Effector memory CD8-positive, alpha-beta T cell (primary cell): ENCODE results near the gene EHBP1.

Experiments
- ATAC-seq: fragments of 150-1000 bp; cut with Tn5 transposase; replicated peaks from 2 replicates; pipeline ENCODE4 v1.10.0; 2021; ENCODE audit warnings: mild to moderate bottlenecking, moderate library complexity
- DNase-seq, 3 experiments: peaks; one replicate each; pipeline ENCODE4 v3.0.0; 2021
- H3K27ac Mint-ChIP-seq, 2 donors: one replicate each; pipeline ENCODE4 v1.8.0; 2022; ENCODE audit warnings: mild to moderate bottlenecking in 2 of 2, mixed read lengths in 2 of 2, moderate library complexity in 2 of 2
- H3K27me3 Mint-ChIP-seq, 2 donors: one replicate each; pipeline ENCODE4 v1.8.0; 2022; ENCODE audit warnings: mixed read lengths in 2 of 2
- H3K36me3 Mint-ChIP-seq: one replicate; pipeline ENCODE4 v1.8.0; 2022; ENCODE audit warnings: mild to moderate bottlenecking, moderate library complexity, mixed read lengths; ENCODE audit not compliant: insufficient read depth
- H3K4me1 Mint-ChIP-seq, 2 donors: one replicate each; pipeline ENCODE4 v1.8.0; 2022; ENCODE audit warnings: low read depth in 2 of 2, mixed read lengths in 2 of 2
- H3K4me3 Mint-ChIP-seq, 2 donors: one replicate each; pipeline ENCODE4 v1.8.0; 2022; ENCODE audit warnings: mild to moderate bottlenecking in 2 of 2, mixed read lengths in 2 of 2, moderate library complexity in 2 of 2
- H3K9me3 Mint-ChIP-seq, 2 donors: one replicate each; pipeline ENCODE4 v1.8.0; 2022; ENCODE audit warnings: mixed read lengths in 2 of 2

EHBP1 gene

GRCh38 chr2:62787386-62787785, 81.9 kb downstream of the EHBP1 start:
- Mint-ChIP-seq H3K27me3 (no peaks in the 10 kb centered on the region), H3K4me1 (peaks cover 0 to 7% of the 10 kb centered on the region in 2 donors), H3K4me3 (no peak overlapping the region), H3K27ac (no peak overlapping the region), H3K36me3 (no peaks in the 10 kb centered on the region), H3K9me3 (peaks cover 0 to 3% of the 10 kb centered on the region in 2 donors)
- peak; percentile 36 for ATAC-seq
- DNase-seq, result no peak

DNA sequence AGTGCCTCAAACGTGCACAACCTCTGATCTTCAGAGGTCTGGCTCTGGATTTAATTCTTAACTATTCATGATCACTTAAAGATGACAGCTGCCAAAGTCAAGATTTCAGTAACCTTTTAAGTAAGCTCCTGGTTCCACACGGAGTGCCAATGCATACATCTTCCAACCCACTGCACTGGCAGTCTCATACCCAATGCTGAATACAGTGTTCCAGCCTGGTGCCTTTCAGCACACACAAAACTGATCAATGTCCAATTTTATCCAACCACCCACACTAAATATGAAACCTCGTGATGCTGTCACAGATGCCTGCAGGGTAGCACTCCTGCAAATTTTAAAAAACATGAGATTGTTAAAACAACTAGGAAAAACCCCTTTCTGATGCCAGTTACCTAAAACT, 84.0 kb downstream of the EHBP1 start:
- ATAC-seq (no peak), DNase-seq (no peak)
- Mint-ChIP-seq H3K4me3 (no peak overlapping the region), H3K36me3 (no peaks in the 10 kb centered on the region), H3K4me1 (peaks cover 0 to 5% of the 10 kb centered on the region in 2 donors), H3K27ac (no peak overlapping the region), H3K9me3 (no peaks in the 10 kb centered on the region), H3K27me3 (no peaks in the 10 kb centered on the region)

- no peaks in the 10 kb centered on the region for H3K9me3 Mint-ChIP-seq
These were observed 84.4 kb downstream of the EHBP1 start for GRCh38 chr2:62789918-62790317.

DNA sequence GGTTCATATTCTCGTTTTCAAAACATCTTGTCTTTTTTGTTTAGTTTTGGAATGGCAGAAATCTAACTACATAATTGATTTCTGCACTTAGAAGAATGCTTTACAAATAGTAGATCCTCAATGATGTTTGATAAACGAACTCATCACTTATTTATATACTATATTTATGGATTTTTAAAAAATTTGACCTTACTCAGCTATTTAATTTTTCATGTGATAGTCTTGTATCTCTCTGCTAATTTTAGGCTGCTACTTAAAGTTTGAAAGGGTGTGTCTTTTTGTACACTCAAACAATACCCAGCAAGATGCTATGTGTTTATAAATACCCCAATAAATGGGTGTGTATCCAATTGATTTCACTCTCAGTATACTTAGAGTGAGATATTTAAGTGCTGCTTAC, 86.9 kb downstream of the EHBP1 start:
- H3K4me3 Mint-ChIP-seq, result no peak overlapping the region
- no peaks in the 10 kb centered on the region for H3K36me3 Mint-ChIP-seq
- no peak for ATAC-seq

More at GRCh38 chr2:62789918-62790317, 84.4 kb downstream of the EHBP1 start:
- peaks cover 0 to 5% of the 10 kb centered on the region in 2 donors for H3K4me1 Mint-ChIP-seq
- ATAC-seq (no peak), DNase-seq (no peak)
- H3K36me3 Mint-ChIP-seq, result no peaks in the 10 kb centered on the region
- H3K27ac Mint-ChIP-seq, result no peak overlapping the region
- H3K4me3 Mint-ChIP-seq, result no peak overlapping the region
- H3K27me3 Mint-ChIP-seq, result no peaks in the 10 kb centered on the region

GRCh38 chr2:62793213-62793612, 87.7 kb downstream of the EHBP1 start:
- Mint-ChIP-seq H3K27me3 (no peaks in the 10 kb centered on the region), H3K27ac (no peak overlapping the region), H3K36me3 (no peaks in the 10 kb centered on the region), H3K4me3 (no peak overlapping the region), H3K9me3 (no peaks in the 10 kb centered on the region), H3K4me1 (no peaks in the 10 kb centered on the region)
- no peak for DNase-seq
- ATAC-seq, result no peak

More for the DNA sequence above, 86.9 kb downstream of the EHBP1 start:
- Mint-ChIP-seq H3K27me3 (no peaks in the 10 kb centered on the region), H3K4me1 (no peaks in the 10 kb centered on the region), H3K9me3 (no peaks in the 10 kb centered on the region), H3K27ac (no peak overlapping the region)
- DNase-seq, result no peak

- no peaks in the 10 kb centered on the region for H3K4me1 Mint-ChIP-seq
- ATAC-seq (no peak), DNase-seq (no peak)
- no peaks in the 10 kb centered on the region for H3K27me3 Mint-ChIP-seq
- no peak overlapping the region for H3K4me3 Mint-ChIP-seq
- no peaks in the 10 kb centered on the region for H3K36me3 Mint-ChIP-seq
- H3K27ac Mint-ChIP-seq, result no peak overlapping the region
- H3K9me3 Mint-ChIP-seq, result no peaks in the 10 kb centered on the region
These were observed 89.3 kb downstream of the EHBP1 start for GRCh38 chr2:62794791-62795190.

- ATAC-seq (no peak), DNase-seq (no peak)
- Mint-ChIP-seq H3K27ac (no peak overlapping the region), H3K27me3 (no peaks in the 10 kb centered on the region), H3K4me3 (no peak overlapping the region), H3K4me1 (peaks cover 4% of the 10 kb centered on the region in 2 donors), H3K36me3 (no peaks in the 10 kb centered on the region), H3K9me3 (no peaks in the 10 kb centered on the region)
These were observed 89.8 kb downstream of the EHBP1 start for GRCh38 chr2:62795341-62795740.

DNA sequence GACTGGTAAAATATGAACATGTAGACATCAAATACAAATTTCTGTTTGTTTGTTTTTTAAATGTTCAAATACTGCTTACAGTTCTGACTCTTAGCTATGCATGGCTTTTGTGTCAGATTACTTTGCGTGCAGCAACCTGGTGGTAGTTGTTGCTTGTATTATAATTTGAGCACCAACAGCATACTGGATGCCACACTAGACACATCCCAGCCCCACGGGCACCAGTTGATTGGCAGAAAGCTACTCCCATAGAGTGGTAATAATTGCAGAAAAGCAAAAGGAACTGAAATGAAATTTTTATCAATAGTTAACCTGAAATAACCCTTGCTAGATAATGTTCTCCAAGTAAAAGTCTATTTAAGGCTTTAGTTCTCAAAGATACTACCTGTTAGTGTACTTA, 91.6 kb downstream of the EHBP1 start:
- no peaks in the 10 kb centered on the region for H3K36me3 Mint-ChIP-seq
- H3K4me3 Mint-ChIP-seq, result no peak overlapping the region
- H3K9me3 Mint-ChIP-seq, result no peaks in the 10 kb centered on the region
- ATAC-seq (no peak), DNase-seq (no peak)
- H3K4me1 Mint-ChIP-seq, result peaks cover 9 to 13% of the 10 kb centered on the region in 2 donors
- H3K27me3 Mint-ChIP-seq, result no peaks in the 10 kb centered on the region
- H3K27ac Mint-ChIP-seq, result no peak overlapping the region

- H3K27me3 Mint-ChIP-seq, result no peaks in the 10 kb centered on the region
- H3K4me3 Mint-ChIP-seq, result peak overlapping the region in 1 of 2 donors; percentile 75
- peak overlapping the region in 1 of 2 donors; percentile 89 for H3K27ac Mint-ChIP-seq
- no peaks in the 10 kb centered on the region for H3K9me3 Mint-ChIP-seq
- no peak for DNase-seq
- H3K36me3 Mint-ChIP-seq, result no peaks in the 10 kb centered on the region
- H3K4me1 Mint-ChIP-seq, result peaks cover 14 to 16% of the 10 kb centered on the region in 2 donors
- ATAC-seq, result no peak
These were observed 95.1 kb downstream of the EHBP1 start for GRCh38 chr2:62800618-62801017.

DNA sequence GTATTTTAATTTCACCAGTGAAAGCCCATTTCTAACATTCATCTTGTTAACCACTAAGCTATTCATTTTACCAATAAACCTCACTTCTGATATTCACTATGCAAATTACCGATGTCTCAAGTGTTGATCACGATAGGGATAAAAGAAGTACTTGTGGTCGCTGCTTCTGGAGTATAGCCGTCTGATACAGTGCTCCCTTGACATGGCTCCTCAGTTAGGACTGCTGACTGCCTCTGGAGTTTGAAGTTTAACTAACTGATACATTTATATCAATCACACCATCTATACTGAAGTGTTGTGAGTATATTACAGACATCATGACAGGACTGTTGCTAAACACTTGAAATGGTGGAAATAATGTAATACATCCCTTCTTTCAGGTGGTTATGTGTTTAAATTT, 95.6 kb downstream of the EHBP1 start:
- Mint-ChIP-seq H3K36me3 (no peaks in the 10 kb centered on the region), H3K27me3 (no peaks in the 10 kb centered on the region), H3K4me3 (peak overlapping the region in 1 of 2 donors; percentile 75), H3K9me3 (no peaks in the 10 kb centered on the region), H3K27ac (peak overlapping the region; percentile 23 to 89), H3K4me1 (peaks cover 14 to 16% of the 10 kb centered on the region in 2 donors)
- no peak for ATAC-seq
- no peak for DNase-seq

GRCh38 chr2:62801814-62802523, 96.5 kb downstream of the EHBP1 start:
- peak overlapping the region; percentile 77 to 89 for H3K27ac Mint-ChIP-seq
- no peaks in the 10 kb centered on the region for H3K9me3 Mint-ChIP-seq
- H3K36me3 Mint-ChIP-seq, result peaks cover 3% of the 10 kb centered on the region
- H3K4me1 Mint-ChIP-seq, result peaks cover 14 to 16% of the 10 kb centered on the region in 2 donors
- no peaks in the 10 kb centered on the region for H3K27me3 Mint-ChIP-seq
- peak overlapping the region; percentile 60 to 75 for H3K4me3 Mint-ChIP-seq
- DNase-seq (no peak), ATAC-seq (peak; percentile 44)

DNA sequence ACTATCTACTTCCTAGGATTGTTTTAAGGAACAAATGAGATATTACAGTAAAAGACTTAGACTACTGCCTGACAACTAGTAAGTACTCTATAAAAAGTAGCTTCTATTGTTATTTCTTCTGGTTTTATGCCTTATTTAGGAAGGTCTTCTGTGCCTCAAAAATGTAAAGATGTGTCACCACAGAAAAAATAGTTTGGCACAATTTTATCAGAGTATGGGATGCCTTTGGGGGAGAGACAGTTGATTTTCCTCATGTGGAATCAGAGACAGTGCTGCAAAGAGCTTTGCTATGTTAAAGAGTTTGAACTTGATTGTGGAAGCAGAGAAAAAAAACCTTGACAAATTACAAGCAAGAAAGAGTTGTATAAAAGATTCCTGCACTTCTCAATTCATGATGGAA, 98.4 kb downstream of the EHBP1 start:
- H3K36me3 Mint-ChIP-seq, result peaks cover 3% of the 10 kb centered on the region
- no peak overlapping the region for H3K27ac Mint-ChIP-seq
- DNase-seq (no peak), ATAC-seq (no peak)
- H3K9me3 Mint-ChIP-seq, result no peaks in the 10 kb centered on the region
- H3K4me1 Mint-ChIP-seq, result peaks cover 15 to 21% of the 10 kb centered on the region in 2 donors
- no peak overlapping the region for H3K4me3 Mint-ChIP-seq
- no peaks in the 10 kb centered on the region for H3K27me3 Mint-ChIP-seq

DNA sequence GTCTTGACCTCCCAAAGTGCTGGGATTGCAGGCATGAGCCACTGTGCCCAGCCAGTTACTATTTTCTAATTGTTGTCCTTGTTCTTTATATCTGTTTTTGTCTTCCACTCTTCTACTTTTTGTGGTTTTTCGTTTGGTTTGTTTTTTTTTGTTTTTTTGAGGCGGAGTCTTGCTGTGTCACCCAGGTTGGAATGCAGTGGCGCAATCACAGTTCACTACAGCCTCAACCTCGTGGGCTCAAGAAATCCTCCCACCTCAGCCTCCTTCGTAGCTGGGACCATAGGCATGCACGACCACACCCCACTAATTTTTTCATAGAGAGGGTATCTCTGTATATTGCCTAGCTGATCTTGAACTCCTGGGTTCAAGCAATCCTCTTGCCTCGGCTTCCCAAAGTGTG, 100.7 kb downstream of the EHBP1 start:
- H3K4me1 Mint-ChIP-seq, result peaks cover 12 to 20% of the 10 kb centered on the region in 2 donors
- no peak for ATAC-seq
- no peak for DNase-seq
- no peak overlapping the region for H3K4me3 Mint-ChIP-seq
- peaks cover 3% of the 10 kb centered on the region for H3K36me3 Mint-ChIP-seq
- no peaks in the 10 kb centered on the region for H3K27me3 Mint-ChIP-seq
- H3K27ac Mint-ChIP-seq, result no peak overlapping the region
- no peaks in the 10 kb centered on the region for H3K9me3 Mint-ChIP-seq

- peak overlapping the region in 1 of 2 donors; percentile 18 for H3K27ac Mint-ChIP-seq
- no peaks in the 10 kb centered on the region for H3K9me3 Mint-ChIP-seq
- peaks cover 3 to 11% of the 10 kb centered on the region in 2 donors for H3K4me1 Mint-ChIP-seq
- no peaks in the 10 kb centered on the region for H3K27me3 Mint-ChIP-seq
- no peak for DNase-seq
- H3K4me3 Mint-ChIP-seq, result no peak overlapping the region
- peaks cover 3% of the 10 kb centered on the region for H3K36me3 Mint-ChIP-seq
- ATAC-seq, result no peak
These were observed 103.0 kb downstream of the EHBP1 start for GRCh38 chr2:62808554-62808953.
